GM21360 (cell line): Measurements from ENCODE around the gene TCL1A.
A peak's percentile ranks its signal among the peaks of the same experiment; 100 is the strongest.

Experiments
- ATAC-seq: cut with Tn5 transposase; IDR thresholded peaks from one replicate; pipeline ENCODE4 v1.9.1; 2021; ENCODE audit warnings: mild to moderate bottlenecking, moderate library complexity; ENCODE audit not compliant: unreplicated experiment

The TCL1A gene

GRCh38 chr14:95707327-95707726 lies 6.6 kb downstream of the TCL1A start:
- no peak for ATAC-seq

- no peak for ATAC-seq
Measured at GRCh38 chr14:95705518-95705917, 8.4 kb downstream of the TCL1A start.

- no peak for ATAC-seq
Measured at GRCh38 chr14:95703805-95704204, 10.1 kb downstream of the TCL1A start.

GRCh38 chr14:95703341-95703740 lies 10.6 kb downstream of the TCL1A start:
- no peak for ATAC-seq

GRCh38 chr14:95701846-95702221 lies 12.1 kb downstream of the TCL1A start:
- no peak for ATAC-seq

GRCh38 chr14:95700221-95700976 lies 13.5 kb downstream of the TCL1A start:
- ATAC-seq = no peak

- peak; percentile 48 for ATAC-seq
Measured at GRCh38 chr14:95699412-95699811, 14.5 kb downstream of the TCL1A start.

- no peak for ATAC-seq
Measured at GRCh38 chr14:95698287-95698686, 15.6 kb downstream of the TCL1A start.

GRCh38 chr14:95697764-95698163 lies 16.2 kb downstream of the TCL1A start:
- peak; percentile 50 for ATAC-seq

GRCh38 chr14:95696741-95697140 lies 17.2 kb downstream of the TCL1A start:
- no peak for ATAC-seq

- ATAC-seq = no peak
Measured at GRCh38 chr14:95695913-95696312, 18.0 kb downstream of the TCL1A start.

- ATAC-seq = no peak
Measured at GRCh38 chr14:95695051-95695450, 18.9 kb downstream of the TCL1A start.

GRCh38 chr14:95692109-95692508 lies 21.8 kb downstream of the TCL1A start:
- ATAC-seq = no peak

GRCh38 chr14:95691591-95691990 lies 22.3 kb downstream of the TCL1A start:
- no peak for ATAC-seq

- no peak for ATAC-seq
Measured at GRCh38 chr14:95690815-95691214, 23.1 kb downstream of the TCL1A start.

GRCh38 chr14:95689441-95689840 lies 24.5 kb downstream of the TCL1A start:
- ATAC-seq = no peak

GRCh38 chr14:95686935-95687334 lies 27.0 kb downstream of the TCL1A start:
- no peak for ATAC-seq

- ATAC-seq = no peak
Measured at GRCh38 chr14:95685978-95686922, 27.7 kb downstream of the TCL1A start, which contains the start of gene TCL1B. Gene TCL1B (plus strand): TSS chr14:95686426. CDS start chr14:95686468, 42 bp downstream.

- ATAC-seq = no peak
Measured at GRCh38 chr14:95683793-95684192, 30.1 kb downstream of the TCL1A start.

- ATAC-seq = no peak
Measured at GRCh38 chr14:95681153-95681552, 32.8 kb downstream of the TCL1A start.

GRCh38 chr14:95679998-95680735 lies 33.8 kb downstream of the TCL1A start:
- no peak for ATAC-seq
